Tibial artery (tissue), 4 donors: ENCODE data around the gene KCNK1.

Source experiments
- DNase-seq, 2 donors: peaks; one replicate each; pipeline ENCODE4 v3.0.0-alpha.2; 2019
- H3K27ac ChIP-seq, 2 donors: fragments of 200-600 bp; sonication (generic) in 1 of 2; 1 replicate in 1 of 2; 2 replicates in 1 of 2; pipeline ENCODE4 v1.5.1; 2018 to 2019; ENCODE audit warnings: mild to moderate bottlenecking in 1 of 2
- H3K27me3 ChIP-seq, 2 donors: fragments of 200-600 bp; sonication (generic) in 1 of 2; one replicate each; pipeline versions ENCODE4 v1.5.1 to v1.6.0; 2016 to 2019
- H3K36me3 ChIP-seq, 3 donors: fragments of 200-600 bp; sonication (generic) in 2 of 3; one replicate each; pipeline ENCODE4 v1.5.1; 2016 to 2019; ENCODE audit warnings: mild to moderate bottlenecking in 2 of 3
- H3K4me1 ChIP-seq, 4 donors: fragments of 200-600 bp; sonication (generic) in 2 of 4; 1 replicate in 3 of 4; 2 replicates in 1 of 4; pipeline ENCODE4 v1.5.1; 2016 to 2019
- H3K4me3 ChIP-seq, 2 donors: fragments of 200-600 bp; sonication (generic) in 1 of 2; 1 replicate in 1 of 2; 2 replicates in 1 of 2; pipeline ENCODE4 v1.5.1; 2018 to 2019; ENCODE audit warnings: mild to moderate bottlenecking in 2 of 2
- H3K9me3 ChIP-seq, 3 donors: fragments of 200-600 bp; sonication (generic) in 1 of 3; one replicate each; pipeline ENCODE4 v1.5.1; 2016 to 2019
- intact Hi-C: fragments of 100-400 bp; cut with DNase I; formaldehyde crosslinking; loops from one replicate; pipeline ENCODE4 v1.15.0; 2023; ENCODE audit warnings: low total_unique reads
- TF ChIP-seq, protein P1 (sequence below), 2 experiments: fragments of 200-600 bp in 1 of 2; fragments of 450-650 bp in 1 of 2; IDR thresholded peaks; one replicate each; pipeline ENCODE4 v1.5.1; 2017 to 2019; ENCODE audit warnings: antibody characterized with exemption in 2 of 2, mild to moderate bottlenecking in 1 of 2, moderate library complexity in 1 of 2

KCNK1 gene

GRCh38 chr1:233613252-233614172 lies at the start of gene KCNK1:
TSS of gene KCNK1 (plus strand) at chr1:233614106. CDS start at chr1:233614172, 66 bp downstream.
- peak within 1 kb of the TSS; percentile 57 to 76 for H3K4me3 ChIP-seq
- intact Hi-C loops, result no loop called here
- H3K27me3 ChIP-seq, result peaks cover 0 to 11% of the 10 kb centered on the region in 2 donors
- TF ChIP-seq, protein P1, sequence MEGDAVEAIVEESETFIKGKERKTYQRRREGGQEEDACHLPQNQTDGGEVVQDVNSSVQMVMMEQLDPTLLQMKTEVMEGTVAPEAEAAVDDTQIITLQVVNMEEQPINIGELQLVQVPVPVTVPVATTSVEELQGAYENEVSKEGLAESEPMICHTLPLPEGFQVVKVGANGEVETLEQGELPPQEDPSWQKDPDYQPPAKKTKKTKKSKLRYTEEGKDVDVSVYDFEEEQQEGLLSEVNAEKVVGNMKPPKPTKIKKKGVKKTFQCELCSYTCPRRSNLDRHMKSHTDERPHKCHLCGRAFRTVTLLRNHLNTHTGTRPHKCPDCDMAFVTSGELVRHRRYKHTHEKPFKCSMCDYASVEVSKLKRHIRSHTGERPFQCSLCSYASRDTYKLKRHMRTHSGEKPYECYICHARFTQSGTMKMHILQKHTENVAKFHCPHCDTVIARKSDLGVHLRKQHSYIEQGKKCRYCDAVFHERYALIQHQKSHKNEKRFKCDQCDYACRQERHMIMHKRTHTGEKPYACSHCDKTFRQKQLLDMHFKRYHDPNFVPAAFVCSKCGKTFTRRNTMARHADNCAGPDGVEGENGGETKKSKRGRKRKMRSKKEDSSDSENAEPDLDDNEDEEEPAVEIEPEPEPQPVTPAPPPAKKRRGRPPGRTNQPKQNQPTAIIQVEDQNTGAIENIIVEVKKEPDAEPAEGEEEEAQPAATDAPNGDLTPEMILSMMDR (IDR thresholded peaks at IDR 0.05), result no peak
- no peaks in the 10 kb centered on the region for H3K9me3 ChIP-seq
- H3K4me1 ChIP-seq, result peaks cover 0 to 19% (median 8%) of the 10 kb centered on the region in 4 donors
- peak; percentile 65 to 81 for DNase-seq
- H3K36me3 ChIP-seq, result no peaks in the 10 kb centered on the region
- peak within 1 kb of the TSS; percentile 77 to 80 for H3K27ac ChIP-seq

DNA sequence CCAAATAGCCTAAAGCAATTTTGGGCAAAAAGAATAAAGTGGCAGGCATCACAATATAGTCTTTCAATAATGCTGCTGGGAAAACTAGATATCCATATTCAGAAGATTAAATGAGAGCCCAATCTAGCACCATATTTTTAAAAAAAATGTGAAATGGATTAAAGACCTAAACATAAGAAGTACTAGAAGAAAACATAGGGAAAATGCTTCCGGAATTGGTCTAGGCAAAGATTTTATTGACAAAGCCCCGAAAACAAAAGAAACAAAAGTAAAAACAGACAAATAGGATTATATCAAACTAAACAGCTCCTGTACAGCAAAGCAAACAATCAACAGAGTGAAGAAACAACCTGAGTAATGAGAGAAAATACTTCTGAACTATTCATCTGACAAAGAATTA lies 48.6 kb upstream of the KCNK1 start:
- Histone ChIP-seq H3K27ac (no peak overlapping the region), H3K4me1 (no peaks in the 10 kb centered on the region), H3K4me3 (no peak overlapping the region), H3K9me3 (peaks cover 0 to 9% (median 3%) of the 10 kb centered on the region in 3 donors), H3K27me3 (no peaks in the 10 kb centered on the region), H3K36me3 (no peaks in the 10 kb centered on the region)
- TF ChIP-seq, protein P1 (IDR thresholded peaks at IDR 0.05), result no peak
- intact Hi-C loops, result no loop called here
- no peak for DNase-seq

DNA sequence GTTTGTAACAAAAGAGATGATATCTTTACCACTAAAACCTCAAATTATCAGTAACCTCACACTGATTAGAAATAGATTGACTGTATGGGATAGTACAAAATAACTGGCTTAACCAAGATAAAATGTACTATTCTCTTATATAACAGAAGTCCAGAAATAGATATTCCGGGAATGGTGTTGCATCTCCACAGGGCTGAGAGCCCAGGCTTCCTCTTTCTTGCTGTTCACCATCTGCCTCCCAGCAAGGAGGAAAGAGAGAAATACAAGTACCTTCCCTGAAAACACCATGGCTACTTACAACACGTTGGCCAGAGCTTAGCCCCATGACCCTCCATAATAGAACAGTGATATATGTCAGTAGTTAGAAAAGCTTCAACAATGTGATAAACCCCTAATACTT lies 47.0 kb upstream of the KCNK1 start:
- Histone ChIP-seq H3K36me3 (no peaks in the 10 kb centered on the region), H3K4me3 (no peak overlapping the region), H3K9me3 (peaks cover 0 to 6% (median 3%) of the 10 kb centered on the region in 3 donors), H3K4me1 (no peaks in the 10 kb centered on the region), H3K27me3 (no peaks in the 10 kb centered on the region), H3K27ac (no peak overlapping the region)
- TF ChIP-seq, protein P1 (IDR thresholded peaks at IDR 0.05), result no peak
- no peak for DNase-seq
- intact Hi-C loops, result no loop called here

GRCh38 chr1:233569636-233570035 lies 44.3 kb upstream of the KCNK1 start:
- intact Hi-C loops, result no loop called here
- no peak for DNase-seq
- H3K27me3 ChIP-seq, result no peaks in the 10 kb centered on the region

GRCh38 chr1:233570216-233570615 lies 43.7 kb upstream of the KCNK1 start:
- H3K9me3 ChIP-seq, result no peaks in the 10 kb centered on the region
- H3K36me3 ChIP-seq, result no peaks in the 10 kb centered on the region
- no peak overlapping the region for H3K4me3 ChIP-seq
- no peak for DNase-seq
- H3K27ac ChIP-seq, result no peak overlapping the region
- TF ChIP-seq, protein P1 (IDR thresholded peaks at IDR 0.05), result no peak
- no peaks in the 10 kb centered on the region for H3K4me1 ChIP-seq
- no peaks in the 10 kb centered on the region for H3K27me3 ChIP-seq
- intact Hi-C loops, result no loop called here

More at GRCh38 chr1:233569636-233570035, 44.3 kb upstream of the KCNK1 start:
- Histone ChIP-seq H3K36me3 (no peaks in the 10 kb centered on the region), H3K9me3 (no peaks in the 10 kb centered on the region), H3K27ac (no peak overlapping the region), H3K4me3 (no peak overlapping the region), H3K4me1 (no peaks in the 10 kb centered on the region)
- TF ChIP-seq, protein P1 (IDR thresholded peaks at IDR 0.05), result no peak
